ENCODE results near the gene RFESD. TPM values are rescaled to one million over a fixed set of nuclear protein-coding genes. Genes with fewer than 3 reads are reported as not detected.

The RFESD gene
- total and polyA plus RNA-seq, 10 of the 15 experiments (the other 5 are each of a cell fraction or from before 2014, with no cell fraction given), result 1.9 to 14.7 (median 4.9) TPM

GRCh38 chr5:95707055-95707454 lies 60.5 kb downstream of the RFESD start (continued):
- TF ChIP-seq ZNF592 (IDR thresholded peaks at IDR 0.05), result no peak
- TF ChIP-seq PBX3 (IDR thresholded peaks at IDR 0.05; ENCODE audit: insufficient replicate concordance, low read depth, low read length), result no peak
- no peak for TF ChIP-seq NFYA (IDR thresholded peaks at IDR 0.05; ENCODE audit: borderline replicate concordance, low read depth, low read length)
- no peak for TF ChIP-seq ZNF622 (IDR thresholded peaks at IDR 0.05)
- no peak for TF ChIP-seq NFXL1 (IDR thresholded peaks at IDR 0.05; ENCODE audit: borderline replicate concordance)
- TF ChIP-seq ZNF274 (IDR thresholded peaks at IDR 0.05; ENCODE audit: insufficient read depth, insufficient read length), result no peak
- no peak for TF ChIP-seq E4F1 (IDR thresholded peaks at IDR 0.05; ENCODE audit: borderline replicate concordance, partially characterized antibody)
- no peak for TF ChIP-seq RFX5 (IDR thresholded peaks at IDR 0.05; ENCODE audit: low read depth, low read length)

Other genes starting within 250 kb of the RFESD start
- gene SKIC3, start 91.8 kb upstream of the RFESD start, total RNA-seq (2014; rRNA removed), result 57.3 and 74.7 TPM in 2 replicates
- gene SKIC3, start 91.8 kb upstream of the RFESD start, total RNA-seq (2014; rRNA removed; fragmentation: Illumina TruSeq; extraction: Trizol), result 69.9 and 75.9 TPM in 2 replicates
- gene SKIC3, start 91.8 kb upstream of the RFESD start, total RNA-seq (2021), result 57.0 and 65.3 TPM in 2 replicates
- gene SKIC3, start 91.8 kb upstream of the RFESD start, polyA plus RNA-seq (2011; rRNA removed), result 73.7 and 124 TPM in 2 replicates
- gene SKIC3, start 91.8 kb upstream of the RFESD start, polyA plus RNA-seq (2014; fragmentation: Illumina TruSeq; extraction: Trizol), result 49.2 and 58.4 TPM in 2 replicates
- 10 to 100 TPM; 23.6 to 42.1 TPM for gene SKIC3, start 91.8 kb upstream of the RFESD start, polyA plus RNA-seq (2014; fragmentation: Nextera tagmentation; extraction: Ambion mirVana)
- 32.7 and 36.6 TPM in 2 replicates for gene SKIC3, start 91.8 kb upstream of the RFESD start, polyA plus RNA-seq (2014; rRNA removed)
- gene SKIC3, start 91.8 kb upstream of the RFESD start, polyA plus RNA-seq (2016; fragmentation: Nextera tagmentation; extraction: Ambion mirVana), result 10 to 100 TPM; 54.0 to 61.3 TPM
- 6.4 and 6.6 TPM in 2 replicates for gene ARSK, start 91.7 kb upstream of the RFESD start, total RNA-seq (2014; rRNA removed)
- gene ARSK, start 91.7 kb upstream of the RFESD start, total RNA-seq (2014; rRNA removed; fragmentation: Illumina TruSeq; extraction: Trizol), result 5.7 and 5.9 TPM in 2 replicates
- 4.0 and 4.6 TPM in 2 replicates for gene ARSK, start 91.7 kb upstream of the RFESD start, total RNA-seq (2021)
- gene ARSK, start 91.7 kb upstream of the RFESD start, polyA plus RNA-seq (2011; rRNA removed), result 5.9 and 8.2 TPM in 2 replicates
- 4.7 and 5.1 TPM in 2 replicates for gene ARSK, start 91.7 kb upstream of the RFESD start, polyA plus RNA-seq (2014; fragmentation: Illumina TruSeq; extraction: Trizol)
- 1 to 10 TPM; 1.6 to 3.5 TPM for gene ARSK, start 91.7 kb upstream of the RFESD start, polyA plus RNA-seq (2014; fragmentation: Nextera tagmentation; extraction: Ambion mirVana)
- gene ARSK, start 91.7 kb upstream of the RFESD start, polyA plus RNA-seq (2014; rRNA removed), result 6.9 and 7.1 TPM in 2 replicates
- 1 to 10 TPM; 8.8 to 9.5 TPM for gene ARSK, start 91.7 kb upstream of the RFESD start, polyA plus RNA-seq (2016; fragmentation: Nextera tagmentation; extraction: Ambion mirVana)
- gene GPR150, start 26.7 kb upstream of the RFESD start, total RNA-seq (2014; rRNA removed), result 0.82 and 1.1 TPM in 2 replicates
- 0.13 and 0.18 TPM in 2 replicates for gene GPR150, start 26.7 kb upstream of the RFESD start, total RNA-seq (2014; rRNA removed; fragmentation: Illumina TruSeq; extraction: Trizol)
- 0.92 and 1.3 TPM in 2 replicates for gene GPR150, start 26.7 kb upstream of the RFESD start, total RNA-seq (2021)
- 0.08 and 0.16 TPM in 2 replicates for gene GPR150, start 26.7 kb upstream of the RFESD start, polyA plus RNA-seq (2011; rRNA removed)
- gene GPR150, start 26.7 kb upstream of the RFESD start, polyA plus RNA-seq (2014; fragmentation: Illumina TruSeq; extraction: Trizol), result 0.37 and 0.43 TPM in 2 replicates
- gene GPR150, start 26.7 kb upstream of the RFESD start, polyA plus RNA-seq (2014; fragmentation: Nextera tagmentation; extraction: Ambion mirVana), result under 1 TPM in 1 of 2 experiments, not detected in 1; 0.13 TPM
- gene GPR150, start 26.7 kb upstream of the RFESD start, polyA plus RNA-seq (2014; rRNA removed), result 0.77 and 1.1 TPM in 2 replicates
- under 1 TPM; 0.16 to 0.76 TPM for gene GPR150, start 26.7 kb upstream of the RFESD start, polyA plus RNA-seq (2016; fragmentation: Nextera tagmentation; extraction: Ambion mirVana)
- 0.11 and 0.16 TPM in 2 replicates for gene SPATA9, start 36.2 kb downstream of the RFESD start, total RNA-seq (2014; rRNA removed)
- 0.18 TPM in 1 of 2 replicates, not detected in the other for gene SPATA9, start 36.2 kb downstream of the RFESD start, total RNA-seq (2014; rRNA removed; fragmentation: Illumina TruSeq; extraction: Trizol)
- 0.35 TPM in 1 of 2 replicates, not detected in the other for gene SPATA9, start 36.2 kb downstream of the RFESD start, total RNA-seq (2021)
- gene SPATA9, start 36.2 kb downstream of the RFESD start, polyA plus RNA-seq (2011; rRNA removed), result 0.33 and 0.46 TPM in 2 replicates
- gene SPATA9, start 36.2 kb downstream of the RFESD start, polyA plus RNA-seq (2014; fragmentation: Illumina TruSeq; extraction: Trizol), result 0.13 TPM in 1 of 2 replicates, not detected in the other
- gene SPATA9, start 36.2 kb downstream of the RFESD start, polyA plus RNA-seq (2014; fragmentation: Nextera tagmentation; extraction: Ambion mirVana), result under 1 TPM; 0.16 to 0.49 TPM
- gene SPATA9, start 36.2 kb downstream of the RFESD start, polyA plus RNA-seq (2014; rRNA removed), result 0.15 and 0.22 TPM in 2 replicates
- gene SPATA9, start 36.2 kb downstream of the RFESD start, polyA plus RNA-seq (2016; fragmentation: Nextera tagmentation; extraction: Ambion mirVana), result under 1 TPM; 0.16 to 0.24 TPM
- gene RHOBTB3, start 84.6 kb downstream of the RFESD start, total RNA-seq (2014; rRNA removed), result 9.6 and 12.3 TPM in 2 replicates
- 9.1 and 11.0 TPM in 2 replicates for gene RHOBTB3, start 84.6 kb downstream of the RFESD start, total RNA-seq (2014; rRNA removed; fragmentation: Illumina TruSeq; extraction: Trizol)
- gene RHOBTB3, start 84.6 kb downstream of the RFESD start, total RNA-seq (2021), result 8.0 and 10.6 TPM in 2 replicates
- 39.2 and 42.8 TPM in 2 replicates for gene RHOBTB3, start 84.6 kb downstream of the RFESD start, polyA plus RNA-seq (2011; rRNA removed)
- gene RHOBTB3, start 84.6 kb downstream of the RFESD start, polyA plus RNA-seq (2014; fragmentation: Illumina TruSeq; extraction: Trizol), result 7.6 and 13.1 TPM in 2 replicates
- gene RHOBTB3, start 84.6 kb downstream of the RFESD start, polyA plus RNA-seq (2014; fragmentation: Nextera tagmentation; extraction: Ambion mirVana), result 1 to 10 TPM; 3.6 to 4.1 TPM
- 5.9 and 8.5 TPM in 2 replicates for gene RHOBTB3, start 84.6 kb downstream of the RFESD start, polyA plus RNA-seq (2014; rRNA removed)
- gene RHOBTB3, start 84.6 kb downstream of the RFESD start, polyA plus RNA-seq (2016; fragmentation: Nextera tagmentation; extraction: Ambion mirVana), result 1 to 10 TPM; 8.7 to 9.7 TPM
- gene GLRX, start 175.9 kb downstream of the RFESD start, total RNA-seq (2014; rRNA removed), result 103 and 127 TPM in 2 replicates
- 63.0 and 66.7 TPM in 2 replicates for gene GLRX, start 175.9 kb downstream of the RFESD start, total RNA-seq (2014; rRNA removed; fragmentation: Illumina TruSeq; extraction: Trizol)
- 80.0 and 80.2 TPM in 2 replicates for gene GLRX, start 175.9 kb downstream of the RFESD start, total RNA-seq (2021)
- 188 and 194 TPM in 2 replicates for gene GLRX, start 175.9 kb downstream of the RFESD start, polyA plus RNA-seq (2011; rRNA removed)
- gene GLRX, start 175.9 kb downstream of the RFESD start, polyA plus RNA-seq (2014; fragmentation: Illumina TruSeq; extraction: Trizol), result 130 and 179 TPM in 2 replicates
- 100 to 1,000 TPM; 311 to 366 TPM for gene GLRX, start 175.9 kb downstream of the RFESD start, polyA plus RNA-seq (2014; fragmentation: Nextera tagmentation; extraction: Ambion mirVana)
- 195 and 236 TPM in 2 replicates for gene GLRX, start 175.9 kb downstream of the RFESD start, polyA plus RNA-seq (2014; rRNA removed)
- 100 to 1,000 TPM; 185 to 187 TPM for gene GLRX, start 175.9 kb downstream of the RFESD start, polyA plus RNA-seq (2016; fragmentation: Nextera tagmentation; extraction: Ambion mirVana)

All from GM12878 (cell line).